ENCODE data around the gene ATP9B. TPM values are rescaled to one million over a fixed set of nuclear protein-coding genes. Genes with fewer than 3 reads are reported as not detected.

ATP9B gene
- total RNA-seq, 1 experiment from 2014 or later, result 17.8 TPM

DNA sequence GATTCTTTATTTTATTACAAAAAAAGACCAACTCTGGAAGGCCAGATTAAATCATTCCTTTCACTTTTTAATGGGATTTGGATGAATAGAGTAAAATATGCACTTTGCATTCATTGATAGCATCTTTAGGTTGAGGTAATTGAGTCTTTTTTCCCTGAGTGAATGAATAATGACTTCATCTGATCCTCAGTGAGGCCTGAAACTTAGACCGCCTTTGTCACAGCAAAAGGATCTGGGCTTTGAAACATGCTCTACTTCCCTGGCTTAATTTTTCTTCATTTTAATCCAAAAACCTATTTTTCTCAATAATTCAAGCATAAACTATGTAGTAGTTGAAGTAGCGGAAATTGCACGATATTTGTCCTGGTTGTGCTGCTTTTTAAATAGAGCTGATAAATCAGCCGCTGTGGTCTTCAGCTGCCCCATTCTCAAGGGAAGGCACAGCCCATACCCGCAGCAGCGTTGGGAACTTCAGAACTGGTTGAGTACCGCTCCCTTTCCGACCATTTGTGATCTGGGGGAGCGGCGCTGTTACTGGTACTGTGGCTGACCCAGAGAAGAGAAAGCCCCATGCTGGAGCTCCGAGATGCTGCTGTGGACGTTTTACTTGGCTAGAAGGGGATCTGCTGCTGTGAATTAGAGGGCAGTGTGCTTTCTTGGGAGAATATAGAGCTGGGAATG lies 181.2 kb downstream of the ATP9B start:
- ChIA-PET CTCF (no interaction called here), POLR2A (no interaction called here), RAD21 (ENCODE audit: low non-redundant PET in 1 of 2, low total read pairs in 2 of 2, uncharacterized antibody in 2 of 2, unreplicated experiment in 2 of 2) (no interaction called here)
- DNase-seq (ENCODE audit: low read depth, low spot score) (no peak), ATAC-seq (no peak)
- BruUV-seq (replicated peaks), result no TSS peak
- Histone ChIP-seq H3K79me2 (ENCODE audit: insufficient read depth, low read length) (no peaks in the 10 kb centered on the region), H3K27ac (ENCODE audit: low read depth, low read length) (no peak overlapping the region), H2AFZ (ENCODE audit: low read depth, low read length, poor library complexity, severe bottlenecking) (no peak overlapping the region), H3K36me3 (ENCODE audit: control insufficient read depth in 1 of 2, insufficient read depth in 2 of 2, low read length in 2 of 2) (no peaks in the 10 kb centered on the region), H3K4me2 (ENCODE audit: low read length) (no peak overlapping the region), H4K20me1 (ENCODE audit: insufficient read depth) (no peaks in the 10 kb centered on the region), H3K9ac (ENCODE audit: low read length) (no peak overlapping the region), H3K9me2 (ENCODE audit: insufficient read depth) (no peaks in the 10 kb centered on the region), H3K9me3 (ENCODE audit: control insufficient read depth in 1 of 2, insufficient read depth in 1 of 2, low read depth in 1 of 2, low read length in 2 of 2) (no peaks in the 10 kb centered on the region), H3K4me1 (ENCODE audit: control insufficient read depth in 1 of 2, insufficient read depth in 2 of 2, low read length in 2 of 2) (peaks cover 0 to 15% of the 10 kb centered on the region in 2 experiments; a peak in 3 of 4 replicates), H3K4me3 (replicated peaks in 1 of 2; ENCODE audit: low read depth in 1 of 2, low read length in 2 of 2) (no peak overlapping the region), H3K27me3 (ENCODE audit: insufficient read depth, low read length) (no peaks in the 10 kb centered on the region)
- intact Hi-C loops (cut with micrococcal nuclease), result no loop called here
- TF ChIP-seq, protein P1, sequence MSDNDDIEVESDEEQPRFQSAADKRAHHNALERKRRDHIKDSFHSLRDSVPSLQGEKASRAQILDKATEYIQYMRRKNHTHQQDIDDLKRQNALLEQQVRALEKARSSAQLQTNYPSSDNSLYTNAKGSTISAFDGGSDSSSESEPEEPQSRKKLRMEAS (IDR thresholded peaks at IDR 0.05), result no peak
- TF ChIP-seq SP1 (IDR thresholded peaks at IDR 0.05; ENCODE audit: low read depth), result no peak
- TF ChIP-seq FOSL1 (IDR thresholded peaks at IDR 0.05; ENCODE audit: low read depth), result no peak
- TF ChIP-seq, protein P2, sequence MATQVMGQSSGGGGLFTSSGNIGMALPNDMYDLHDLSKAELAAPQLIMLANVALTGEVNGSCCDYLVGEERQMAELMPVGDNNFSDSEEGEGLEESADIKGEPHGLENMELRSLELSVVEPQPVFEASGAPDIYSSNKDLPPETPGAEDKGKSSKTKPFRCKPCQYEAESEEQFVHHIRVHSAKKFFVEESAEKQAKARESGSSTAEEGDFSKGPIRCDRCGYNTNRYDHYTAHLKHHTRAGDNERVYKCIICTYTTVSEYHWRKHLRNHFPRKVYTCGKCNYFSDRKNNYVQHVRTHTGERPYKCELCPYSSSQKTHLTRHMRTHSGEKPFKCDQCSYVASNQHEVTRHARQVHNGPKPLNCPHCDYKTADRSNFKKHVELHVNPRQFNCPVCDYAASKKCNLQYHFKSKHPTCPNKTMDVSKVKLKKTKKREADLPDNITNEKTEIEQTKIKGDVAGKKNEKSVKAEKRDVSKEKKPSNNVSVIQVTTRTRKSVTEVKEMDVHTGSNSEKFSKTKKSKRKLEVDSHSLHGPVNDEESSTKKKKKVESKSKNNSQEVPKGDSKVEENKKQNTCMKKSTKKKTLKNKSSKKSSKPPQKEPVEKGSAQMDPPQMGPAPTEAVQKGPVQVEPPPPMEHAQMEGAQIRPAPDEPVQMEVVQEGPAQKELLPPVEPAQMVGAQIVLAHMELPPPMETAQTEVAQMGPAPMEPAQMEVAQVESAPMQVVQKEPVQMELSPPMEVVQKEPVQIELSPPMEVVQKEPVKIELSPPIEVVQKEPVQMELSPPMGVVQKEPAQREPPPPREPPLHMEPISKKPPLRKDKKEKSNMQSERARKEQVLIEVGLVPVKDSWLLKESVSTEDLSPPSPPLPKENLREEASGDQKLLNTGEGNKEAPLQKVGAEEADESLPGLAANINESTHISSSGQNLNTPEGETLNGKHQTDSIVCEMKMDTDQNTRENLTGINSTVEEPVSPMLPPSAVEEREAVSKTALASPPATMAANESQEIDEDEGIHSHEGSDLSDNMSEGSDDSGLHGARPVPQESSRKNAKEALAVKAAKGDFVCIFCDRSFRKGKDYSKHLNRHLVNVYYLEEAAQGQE (IDR thresholded peaks at IDR 0.05; ENCODE audit: low read depth), result no peak
- TF ChIP-seq ZNF274 (IDR thresholded peaks at IDR 0.05; ENCODE audit: low read depth, low read length), result no peak
- TF ChIP-seq JUND (IDR thresholded peaks at IDR 0.05), result no peak
- TF ChIP-seq, protein P3, sequence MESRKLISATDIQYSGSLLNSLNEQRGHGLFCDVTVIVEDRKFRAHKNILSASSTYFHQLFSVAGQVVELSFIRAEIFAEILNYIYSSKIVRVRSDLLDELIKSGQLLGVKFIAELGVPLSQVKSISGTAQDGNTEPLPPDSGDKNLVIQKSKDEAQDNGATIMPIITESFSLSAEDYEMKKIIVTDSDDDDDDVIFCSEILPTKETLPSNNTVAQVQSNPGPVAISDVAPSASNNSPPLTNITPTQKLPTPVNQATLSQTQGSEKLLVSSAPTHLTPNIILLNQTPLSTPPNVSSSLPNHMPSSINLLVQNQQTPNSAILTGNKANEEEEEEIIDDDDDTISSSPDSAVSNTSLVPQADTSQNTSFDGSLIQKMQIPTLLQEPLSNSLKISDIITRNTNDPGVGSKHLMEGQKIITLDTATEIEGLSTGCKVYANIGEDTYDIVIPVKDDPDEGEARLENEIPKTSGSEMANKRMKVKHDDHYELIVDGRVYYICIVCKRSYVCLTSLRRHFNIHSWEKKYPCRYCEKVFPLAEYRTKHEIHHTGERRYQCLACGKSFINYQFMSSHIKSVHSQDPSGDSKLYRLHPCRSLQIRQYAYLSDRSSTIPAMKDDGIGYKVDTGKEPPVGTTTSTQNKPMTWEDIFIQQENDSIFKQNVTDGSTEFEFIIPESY (IDR thresholded peaks at IDR 0.05; ENCODE audit: extremely low read depth, insufficient replicate concordance, low read length), result no peak
- TF ChIP-seq CEBPB (IDR thresholded peaks at IDR 0.05; ENCODE audit: low read depth), result no peak
- TF ChIP-seq POLR2A (IDR thresholded peaks at IDR 0.05; ENCODE audit: borderline replicate concordance, extremely low read depth, insufficient read depth, insufficient read length), result no peak
- no peak for TF ChIP-seq ELF1 (IDR thresholded peaks at IDR 0.05; ENCODE audit: borderline replicate concordance, low read depth)
- TF ChIP-seq, protein P4, sequence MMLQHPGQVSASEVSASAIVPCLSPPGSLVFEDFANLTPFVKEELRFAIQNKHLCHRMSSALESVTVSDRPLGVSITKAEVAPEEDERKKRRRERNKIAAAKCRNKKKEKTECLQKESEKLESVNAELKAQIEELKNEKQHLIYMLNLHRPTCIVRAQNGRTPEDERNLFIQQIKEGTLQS (IDR thresholded peaks at IDR 0.05), result no peak
- no peak for TF ChIP-seq TCF7L2 (IDR thresholded peaks at IDR 0.05; ENCODE audit: borderline replicate concordance, extremely low read depth, insufficient read depth, insufficient read length)
- TF ChIP-seq EGR1 (IDR thresholded peaks at IDR 0.05; ENCODE audit: low read depth), result no peak
- no peak for TF ChIP-seq EZH2 (IDR thresholded peaks at IDR 0.05)
- TF ChIP-seq, protein P5, sequence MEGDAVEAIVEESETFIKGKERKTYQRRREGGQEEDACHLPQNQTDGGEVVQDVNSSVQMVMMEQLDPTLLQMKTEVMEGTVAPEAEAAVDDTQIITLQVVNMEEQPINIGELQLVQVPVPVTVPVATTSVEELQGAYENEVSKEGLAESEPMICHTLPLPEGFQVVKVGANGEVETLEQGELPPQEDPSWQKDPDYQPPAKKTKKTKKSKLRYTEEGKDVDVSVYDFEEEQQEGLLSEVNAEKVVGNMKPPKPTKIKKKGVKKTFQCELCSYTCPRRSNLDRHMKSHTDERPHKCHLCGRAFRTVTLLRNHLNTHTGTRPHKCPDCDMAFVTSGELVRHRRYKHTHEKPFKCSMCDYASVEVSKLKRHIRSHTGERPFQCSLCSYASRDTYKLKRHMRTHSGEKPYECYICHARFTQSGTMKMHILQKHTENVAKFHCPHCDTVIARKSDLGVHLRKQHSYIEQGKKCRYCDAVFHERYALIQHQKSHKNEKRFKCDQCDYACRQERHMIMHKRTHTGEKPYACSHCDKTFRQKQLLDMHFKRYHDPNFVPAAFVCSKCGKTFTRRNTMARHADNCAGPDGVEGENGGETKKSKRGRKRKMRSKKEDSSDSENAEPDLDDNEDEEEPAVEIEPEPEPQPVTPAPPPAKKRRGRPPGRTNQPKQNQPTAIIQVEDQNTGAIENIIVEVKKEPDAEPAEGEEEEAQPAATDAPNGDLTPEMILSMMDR (IDR thresholded peaks at IDR 0.05 in 2 of 3, conservative IDR thresholded peaks at IDR 0.05 in 1 of 3; ENCODE audit: borderline replicate concordance in 1 of 3, insufficient read depth in 1 of 3, low read depth in 2 of 3, low read length in 2 of 3), result no peak
- no peak for TF ChIP-seq POLR2AphosphoS5 (IDR thresholded peaks at IDR 0.05; ENCODE audit: low read depth, low read length)
- TF ChIP-seq ZFX (IDR thresholded peaks at IDR 0.05), result no peak
- no peak for TF ChIP-seq YY1 (IDR thresholded peaks at IDR 0.05; ENCODE audit: extremely low read depth, insufficient replicate concordance, low read depth, low read length)
- no peak for TF ChIP-seq SIN3A (IDR thresholded peaks at IDR 0.05; ENCODE audit: low read depth)

Measured in HCT116 (cell line).